CD4-positive, alpha-beta T cell treated with Interleukin-12 subunit alpha and Interleukin-12 subunit beta, for 1 hour (primary cell): ENCODE data around the gene NPHP4.

Experiments
- DNase-seq: peaks from one replicate; pipeline ENCODE4 v3.0.0-alpha.2; 2020

NPHP4 gene

GRCh38 chr1:5969168-5969567, 23.1 kb downstream of the NPHP4 start:
- no peak for DNase-seq

GRCh38 chr1:5968161-5968736, 24.0 kb downstream of the NPHP4 start:
- no peak for DNase-seq

GRCh38 chr1:5967351-5968160, 24.7 kb downstream of the NPHP4 start:
- DNase-seq = no peak

GRCh38 chr1:5966543-5967205, 25.6 kb downstream of the NPHP4 start:
- DNase-seq = no peak

GRCh38 chr1:5965586-5966131, 26.6 kb downstream of the NPHP4 start:
- DNase-seq = no peak

GRCh38 chr1:5962265-5963105, 29.7 kb downstream of the NPHP4 start:
- no peak for DNase-seq

- no peak for DNase-seq
Observed at GRCh38 chr1:5961601-5962000, 30.6 kb downstream of the NPHP4 start.

GRCh38 chr1:5960336-5960735, 31.9 kb downstream of the NPHP4 start:
- DNase-seq = no peak

- DNase-seq = no peak
Observed at GRCh38 chr1:5959667-5960230, 32.5 kb downstream of the NPHP4 start.

GRCh38 chr1:5959087-5959486, 33.1 kb downstream of the NPHP4 start:
- DNase-seq = no peak

- no peak for DNase-seq
Observed at GRCh38 chr1:5956022-5956830, 36.0 kb downstream of the NPHP4 start.

- no peak for DNase-seq
Observed at GRCh38 chr1:5955479-5955977, 36.7 kb downstream of the NPHP4 start.

GRCh38 chr1:5954964-5955363, 37.3 kb downstream of the NPHP4 start:
- DNase-seq = peak; percentile 13

- DNase-seq = no peak
Observed at GRCh38 chr1:5953386-5953785, 38.8 kb downstream of the NPHP4 start.

GRCh38 chr1:5951846-5952410, 40.3 kb downstream of the NPHP4 start:
- no peak for DNase-seq

- DNase-seq = no peak
Observed at GRCh38 chr1:5950994-5951785, 41.0 kb downstream of the NPHP4 start.

GRCh38 chr1:5950201-5950895, 41.9 kb downstream of the NPHP4 start:
- no peak for DNase-seq

- DNase-seq = no peak
Observed at GRCh38 chr1:5949761-5950100, 42.5 kb downstream of the NPHP4 start.

- DNase-seq = no peak
Observed at GRCh38 chr1:5949085-5949760, 43.0 kb downstream of the NPHP4 start.
